Activated T-cell treated with anti-CD3 and anti-CD28 coated beads, Interleukin-2, amount 50 U/mL, for 72 hours (primary cell): ENCODE measurements around the gene ATRNL1. TPM values are rescaled to one million over a fixed set of nuclear protein-coding genes. Genes with fewer than 3 reads are reported as not detected.
"Not testable (repeated sequence)": the region's sequence is repeated elsewhere in the genome, so short reads cannot be mapped to it uniquely, and the experiment has no call there.

Experiments used
- ATAC-seq, 2 donors: fragments of 150-1000 bp; cut with Tn5 transposase; replicated peaks in 1 of 2; 2 replicates each; pipeline ENCODE4 v1.10.0; 2021; ENCODE audit warnings: moderate library complexity in 2 of 2, mild to moderate bottlenecking in 1 of 2
- DNase-seq, 2 donors: peaks; one replicate each; pipeline ENCODE4 v3.0.0; 2021 to 2022; ENCODE audit warnings: mixed read lengths in 1 of 2
- H3K27ac Mint-ChIP-seq: one replicate; pipeline ENCODE4 v1.8.0; 2022; ENCODE audit warnings: mild to moderate bottlenecking, moderate library complexity, mixed read lengths
- H3K27me3 Mint-ChIP-seq: one replicate; pipeline ENCODE4 v1.8.0; 2022; ENCODE audit warnings: low read depth, mixed read lengths
- H3K36me3 Mint-ChIP-seq, 2 donors: one replicate each; pipeline ENCODE4 v1.8.0; 2022; ENCODE audit warnings: mixed read lengths in 2 of 2, mild to moderate bottlenecking in 1 of 2; ENCODE audit not compliant: insufficient read depth in 2 of 2
- H3K4me1 Mint-ChIP-seq: one replicate; pipeline ENCODE4 v1.8.0; 2022; ENCODE audit warnings: low read depth, mixed read lengths
- H3K4me3 Mint-ChIP-seq, 2 donors: one replicate each; pipeline ENCODE4 v1.8.0; 2022; ENCODE audit warnings: mild to moderate bottlenecking in 2 of 2, mixed read lengths in 2 of 2, moderate library complexity in 2 of 2
- H3K9me3 Mint-ChIP-seq, 2 donors: one replicate each; pipeline ENCODE4 v1.8.0; 2022; ENCODE audit warnings: mixed read lengths in 2 of 2
- total RNA-seq, 2 donors: library from RNA; stranded (reverse); gene quantifications; one replicate each; pipeline ENCODE4 v1.2.3, GENCODE V29; 2022

ATRNL1 gene
- total RNA-seq, 2 donors from 2014 or later: 0.23 to 0.94 TPM

GRCh38 chr10:115167751-115168150 is 74.6 kb downstream of the ATRNL1 start:
- H3K9me3 Mint-ChIP-seq: no peaks in the 10 kb centered on the region
- peak overlapping the region; percentile 15 for H3K27ac Mint-ChIP-seq
- H3K27me3 Mint-ChIP-seq: no peaks in the 10 kb centered on the region
- ATAC-seq (no peak), DNase-seq (no peak)
- no peaks in the 10 kb centered on the region for H3K36me3 Mint-ChIP-seq
- H3K4me1 Mint-ChIP-seq: no peaks in the 10 kb centered on the region
- no peak overlapping the region for H3K4me3 Mint-ChIP-seq

GRCh38 chr10:115171392-115171960 is 78.3 kb downstream of the ATRNL1 start:
- Mint-ChIP-seq H3K4me1 (no peaks in the 10 kb centered on the region), H3K9me3 (no peaks in the 10 kb centered on the region), H3K27ac (no peak overlapping the region), H3K27me3 (no peaks in the 10 kb centered on the region), H3K36me3 (no peaks in the 10 kb centered on the region), H3K4me3 (no peak overlapping the region)
- no peak for DNase-seq
- ATAC-seq: no peak

GRCh38 chr10:115173915-115174443 is 80.8 kb downstream of the ATRNL1 start:
- Mint-ChIP-seq H3K36me3 (no peaks in the 10 kb centered on the region), H3K27ac (no peak overlapping the region), H3K4me3 (no peak overlapping the region), H3K9me3 (no peaks in the 10 kb centered on the region), H3K27me3 (no peaks in the 10 kb centered on the region), H3K4me1 (no peaks in the 10 kb centered on the region)
- ATAC-seq (no peak), DNase-seq (no peak)

GRCh38 chr10:115207276-115207675 is 114.1 kb downstream of the ATRNL1 start:
- DNase-seq, H3K27me3 Mint-ChIP-seq, H3K36me3 Mint-ChIP-seq, H3K27ac Mint-ChIP-seq, H3K4me1 Mint-ChIP-seq, ATAC-seq, H3K9me3 Mint-ChIP-seq: not testable (repeated sequence)
- peak overlapping the region; percentile 40 to 86 for H3K4me3 Mint-ChIP-seq

GRCh38 chr10:115209133-115209532 is 116.0 kb downstream of the ATRNL1 start:
- ATAC-seq (no peak), DNase-seq (no peak)
- H3K27me3 Mint-ChIP-seq: no peaks in the 10 kb centered on the region
- no peak overlapping the region for H3K27ac Mint-ChIP-seq
- H3K4me1 Mint-ChIP-seq: no peaks in the 10 kb centered on the region
- no peaks in the 10 kb centered on the region for H3K36me3 Mint-ChIP-seq
- H3K9me3 Mint-ChIP-seq: peaks cover 0 to 2% of the 10 kb centered on the region in 2 donors
- H3K4me3 Mint-ChIP-seq: no peak overlapping the region

GRCh38 chr10:115214829-115215228 is 121.7 kb downstream of the ATRNL1 start:
- H3K27ac Mint-ChIP-seq: no peak overlapping the region
- no peak overlapping the region for H3K4me3 Mint-ChIP-seq
- H3K36me3 Mint-ChIP-seq: no peaks in the 10 kb centered on the region
- H3K4me1 Mint-ChIP-seq: no peaks in the 10 kb centered on the region
- H3K27me3 Mint-ChIP-seq: no peaks in the 10 kb centered on the region
- H3K9me3 Mint-ChIP-seq: peaks cover 0 to 2% of the 10 kb centered on the region in 2 donors
- no peak for ATAC-seq
- DNase-seq: no peak

GRCh38 chr10:115219203-115219602 is 126.0 kb downstream of the ATRNL1 start:
- no peaks in the 10 kb centered on the region for H3K9me3 Mint-ChIP-seq
- no peak for ATAC-seq
- H3K27ac Mint-ChIP-seq: no peak overlapping the region
- no peaks in the 10 kb centered on the region for H3K36me3 Mint-ChIP-seq
- H3K27me3 Mint-ChIP-seq: no peaks in the 10 kb centered on the region
- no peak overlapping the region for H3K4me3 Mint-ChIP-seq
- H3K4me1 Mint-ChIP-seq: no peaks in the 10 kb centered on the region
- no peak for DNase-seq

GRCh38 chr10:115222039-115222438 is 128.9 kb downstream of the ATRNL1 start:
- Mint-ChIP-seq H3K4me1 (no peaks in the 10 kb centered on the region), H3K27ac (no peak overlapping the region), H3K27me3 (no peaks in the 10 kb centered on the region), H3K36me3 (no peaks in the 10 kb centered on the region), H3K4me3 (no peak overlapping the region), H3K9me3 (no peaks in the 10 kb centered on the region)
- DNase-seq (no peak), ATAC-seq (no peak)

- Mint-ChIP-seq H3K9me3 (no peaks in the 10 kb centered on the region), H3K36me3 (no peaks in the 10 kb centered on the region), H3K27me3 (no peaks in the 10 kb centered on the region), H3K4me1 (no peaks in the 10 kb centered on the region), H3K27ac (no peak overlapping the region), H3K4me3 (no peak overlapping the region)
- DNase-seq (no peak), ATAC-seq (no peak)
These were observed 146.6 kb downstream of the ATRNL1 start for GRCh38 chr10:115239761-115240160.

GRCh38 chr10:115250784-115251183 is 157.6 kb downstream of the ATRNL1 start:
- Mint-ChIP-seq H3K4me1 (no peaks in the 10 kb centered on the region), H3K27ac (no peak overlapping the region), H3K36me3 (no peaks in the 10 kb centered on the region), H3K9me3 (peaks cover 2 to 3% of the 10 kb centered on the region in 2 donors), H3K4me3 (no peak overlapping the region), H3K27me3 (no peaks in the 10 kb centered on the region)
- ATAC-seq (no peak), DNase-seq (no peak)

- H3K4me1 Mint-ChIP-seq, H3K36me3 Mint-ChIP-seq, H3K27me3 Mint-ChIP-seq, ATAC-seq, H3K27ac Mint-ChIP-seq, DNase-seq, H3K4me3 Mint-ChIP-seq: not testable (repeated sequence)
- peaks cover 9 to 12% of the 10 kb centered on the region in 2 donors for H3K9me3 Mint-ChIP-seq
These were observed 160.6 kb downstream of the ATRNL1 start for GRCh38 chr10:115253765-115254164.

- Mint-ChIP-seq H3K36me3 (no peaks in the 10 kb centered on the region), H3K4me1 (no peaks in the 10 kb centered on the region), H3K4me3 (no peak overlapping the region), H3K27me3 (no peaks in the 10 kb centered on the region), H3K9me3 (peaks cover 1 to 2% of the 10 kb centered on the region in 2 donors), H3K27ac (no peak overlapping the region)
- DNase-seq: no peak
- no peak for ATAC-seq
These were observed 179.3 kb downstream of the ATRNL1 start for GRCh38 chr10:115272482-115272881.

- no peak overlapping the region for H3K27ac Mint-ChIP-seq
- ATAC-seq (no peak), DNase-seq (no peak)
- no peaks in the 10 kb centered on the region for H3K4me1 Mint-ChIP-seq
- H3K27me3 Mint-ChIP-seq: no peaks in the 10 kb centered on the region
- no peak overlapping the region for H3K4me3 Mint-ChIP-seq
- H3K36me3 Mint-ChIP-seq: no peaks in the 10 kb centered on the region
- no peaks in the 10 kb centered on the region for H3K9me3 Mint-ChIP-seq
These were observed 185.1 kb downstream of the ATRNL1 start for GRCh38 chr10:115278294-115278693.

GRCh38 chr10:115295213-115295805 is 202.1 kb downstream of the ATRNL1 start:
- peaks cover 0 to 4% of the 10 kb centered on the region in 2 donors for H3K36me3 Mint-ChIP-seq
- H3K4me1 Mint-ChIP-seq: no peaks in the 10 kb centered on the region
- peaks cover 9 to 11% of the 10 kb centered on the region in 2 donors for H3K9me3 Mint-ChIP-seq
- no peak overlapping the region for H3K4me3 Mint-ChIP-seq
- H3K27ac Mint-ChIP-seq: no peak overlapping the region
- ATAC-seq (no peak), DNase-seq (no peak)
- H3K27me3 Mint-ChIP-seq: no peaks in the 10 kb centered on the region
